OCI-LY1 (cell line): Measurements from ENCODE around the gene GAS1.

Experiments used
- H2AFZ ChIP-seq: fragments of 200-600 bp; sonication (generic), shearing (Covaris generic); 2 replicates; pipeline ENCODE4 v1.6.0; 2014; ENCODE audit warnings: antibody characterized with exemption, mild to moderate bottlenecking, low read length
- H3F3A ChIP-seq: fragments of 200-600 bp; sonication (generic), shearing (Covaris generic); 2 replicates; pipeline ENCODE4 v1.6.0; 2014; ENCODE audit warnings: mild to moderate bottlenecking, antibody characterized with exemption, low read length, moderate library complexity; ENCODE audit not compliant: insufficient read depth
- H3K27ac ChIP-seq: fragments of 200-600 bp; sonication (generic); 2 replicates; pipeline ENCODE4 v1.5.1; 2014; ENCODE audit warnings: low read length, mixed run types, mild to moderate bottlenecking, low read depth; ENCODE audit not compliant: poor library complexity, severe bottlenecking
- H3K27me3 ChIP-seq: fragments of 200-600 bp; sonication (generic); 2 replicates; pipeline ENCODE4 v1.6.0; 2014; ENCODE audit warnings: antibody characterized with exemption, mild to moderate bottlenecking, low read length, moderate library complexity; ENCODE audit not compliant: insufficient read depth
- H3K36me3 ChIP-seq: fragments of 200-600 bp; sonication (generic); 2 replicates; pipeline ENCODE4 v1.6.1; 2014; ENCODE audit warnings: mild to moderate bottlenecking, antibody characterized with exemption, low read length, moderate library complexity, mixed read lengths; ENCODE audit not compliant: insufficient read depth
- H3K4me1 ChIP-seq: fragments of 200-600 bp; sonication (generic); 2 replicates; pipeline ENCODE4 v1.5.1; 2014; ENCODE audit warnings: mild to moderate bottlenecking, low read length, moderate library complexity; ENCODE audit not compliant: insufficient read depth, severe bottlenecking
- H3K4me2 ChIP-seq: fragments of 200-600 bp; sonication (generic), shearing (Covaris generic); 2 replicates; pipeline ENCODE4 v1.6.1; 2014; ENCODE audit warnings: low read length
- H3K4me3 ChIP-seq: fragments of 200-600 bp; sonication (generic); 2 replicates; pipeline ENCODE4 v1.5.1; 2014; ENCODE audit warnings: low read length, low read depth, mild to moderate bottlenecking, mixed read lengths; ENCODE audit not compliant: poor library complexity, severe bottlenecking
- H3K79me2 ChIP-seq: fragments of 200-600 bp; shearing (Covaris generic); 2 replicates; pipeline ENCODE4 v1.6.1; 2016; ENCODE audit warnings: mixed run types, low read length, mixed read lengths; ENCODE audit not compliant: insufficient read depth
- H3K9ac ChIP-seq: fragments of 200-600 bp; sonication (generic), shearing (Covaris generic); 2 replicates; pipeline ENCODE4 v1.6.1; 2014; ENCODE audit warnings: mild to moderate bottlenecking, low read length, mixed read lengths
- H3K9me2 ChIP-seq: fragments of 200-600 bp; sonication (generic), shearing (Covaris generic); 2 replicates; pipeline ENCODE4 v1.6.1; 2014; ENCODE audit warnings: low read depth, mild to moderate bottlenecking, low read length, mixed read lengths
- H3K9me3 ChIP-seq: fragments of 200-600 bp; shearing (Covaris generic); 2 replicates; pipeline ENCODE4 v1.6.1; 2014; ENCODE audit warnings: low read length, mixed read lengths
- H4K20me1 ChIP-seq: fragments of 200-600 bp; sonication (generic), shearing (Covaris generic); 2 replicates; pipeline ENCODE4 v1.6.0; 2016; ENCODE audit warnings: mild to moderate bottlenecking, low read length; ENCODE audit not compliant: insufficient read depth
- EZH2 ChIP-seq: fragments of 200-600 bp; sonication (generic), shearing (Covaris generic); IDR thresholded peaks from 2 replicates; pipeline ENCODE4 v1.8.0; 2017; ENCODE audit warnings: borderline replicate concordance, mixed run types, mild to moderate bottlenecking, antibody characterized with exemption, low read length, moderate library complexity, mixed read lengths
- TF ChIP-seq, protein P1 (sequence below): fragments of 200-600 bp; sonication (generic), shearing (Covaris generic); IDR thresholded peaks from 2 replicates; pipeline ENCODE4 v1.5.1; 2017; ENCODE audit warnings: mild to moderate bottlenecking, antibody characterized with exemption, low read length, moderate library complexity, mixed read lengths

Gene GAS1

DNA sequence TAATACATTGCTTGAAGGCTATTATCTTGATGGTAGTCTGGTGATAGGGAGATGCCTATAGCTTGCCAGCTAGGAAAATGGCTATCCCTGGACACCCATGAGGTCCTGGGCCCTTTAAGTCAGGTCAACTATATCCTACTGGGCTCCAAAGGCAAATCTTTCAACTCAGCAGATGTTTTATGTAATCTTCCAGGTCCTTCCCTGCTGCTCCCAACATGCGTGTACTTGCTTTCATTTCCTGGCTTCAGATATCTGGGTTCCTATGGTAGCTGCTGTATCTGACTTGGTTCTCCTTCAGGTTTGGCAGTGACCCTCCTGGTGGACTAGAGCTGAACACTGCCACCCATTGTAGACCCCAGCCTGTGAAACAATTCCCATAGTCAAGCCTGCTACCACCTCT lies 32.4 kb upstream of the GAS1 start:
- Histone ChIP-seq H3K4me3 (no peak overlapping the region), H2AFZ (no peak overlapping the region), H3K9me3 (no peaks in the 10 kb centered on the region), H4K20me1 (no peaks in the 10 kb centered on the region), H3F3A (no peaks in the 10 kb centered on the region), H3K79me2 (no peaks in the 10 kb centered on the region), H3K9me2 (no peaks in the 10 kb centered on the region), H3K4me1 (no peaks in the 10 kb centered on the region), H3K27me3 (no peaks in the 10 kb centered on the region), H3K36me3 (no peaks in the 10 kb centered on the region), H3K27ac (no peak overlapping the region), H3K4me2 (no peak overlapping the region), H3K9ac (no peak overlapping the region)
- TF ChIP-seq, protein P1, sequence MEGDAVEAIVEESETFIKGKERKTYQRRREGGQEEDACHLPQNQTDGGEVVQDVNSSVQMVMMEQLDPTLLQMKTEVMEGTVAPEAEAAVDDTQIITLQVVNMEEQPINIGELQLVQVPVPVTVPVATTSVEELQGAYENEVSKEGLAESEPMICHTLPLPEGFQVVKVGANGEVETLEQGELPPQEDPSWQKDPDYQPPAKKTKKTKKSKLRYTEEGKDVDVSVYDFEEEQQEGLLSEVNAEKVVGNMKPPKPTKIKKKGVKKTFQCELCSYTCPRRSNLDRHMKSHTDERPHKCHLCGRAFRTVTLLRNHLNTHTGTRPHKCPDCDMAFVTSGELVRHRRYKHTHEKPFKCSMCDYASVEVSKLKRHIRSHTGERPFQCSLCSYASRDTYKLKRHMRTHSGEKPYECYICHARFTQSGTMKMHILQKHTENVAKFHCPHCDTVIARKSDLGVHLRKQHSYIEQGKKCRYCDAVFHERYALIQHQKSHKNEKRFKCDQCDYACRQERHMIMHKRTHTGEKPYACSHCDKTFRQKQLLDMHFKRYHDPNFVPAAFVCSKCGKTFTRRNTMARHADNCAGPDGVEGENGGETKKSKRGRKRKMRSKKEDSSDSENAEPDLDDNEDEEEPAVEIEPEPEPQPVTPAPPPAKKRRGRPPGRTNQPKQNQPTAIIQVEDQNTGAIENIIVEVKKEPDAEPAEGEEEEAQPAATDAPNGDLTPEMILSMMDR = no peak
- no peak for TF ChIP-seq EZH2

DNA sequence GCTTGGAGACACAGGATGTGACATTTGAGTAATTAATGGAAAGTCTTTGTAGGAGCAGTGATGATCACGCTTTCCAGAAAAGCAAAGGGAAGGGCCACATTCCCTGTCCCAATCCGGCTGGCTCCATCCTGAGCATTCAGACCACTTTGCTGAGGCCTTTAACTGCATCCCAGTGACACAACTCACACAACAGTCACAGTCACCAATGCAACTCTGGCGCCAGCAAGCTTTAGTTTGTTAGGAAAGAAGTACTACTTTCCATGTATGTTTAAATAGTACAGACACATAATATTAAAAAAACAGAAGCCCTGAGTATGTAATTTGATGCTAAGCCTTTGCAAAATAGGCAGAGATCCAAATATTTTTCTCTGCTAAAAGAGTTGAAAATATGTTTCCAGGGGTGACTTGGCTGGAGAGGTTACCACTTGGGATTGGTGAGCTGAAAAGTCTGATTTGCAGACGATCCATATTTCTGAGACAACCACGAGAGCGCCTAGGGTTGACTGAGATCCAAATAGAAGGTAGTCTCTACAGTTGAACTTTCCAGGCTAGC lies 31.7 kb upstream of the GAS1 start:
- no peak for TF ChIP-seq EZH2
- TF ChIP-seq, protein P1 = no peak
- H3K36me3 ChIP-seq = no peaks in the 10 kb centered on the region
- H3K79me2 ChIP-seq = no peaks in the 10 kb centered on the region
- no peaks in the 10 kb centered on the region for H3K4me1 ChIP-seq
- no peaks in the 10 kb centered on the region for H3F3A ChIP-seq
- no peak overlapping the region for H3K27ac ChIP-seq
- H3K4me2 ChIP-seq = no peak overlapping the region
- H3K4me3 ChIP-seq = no peak overlapping the region
- H2AFZ ChIP-seq = no peak overlapping the region
- no peak overlapping the region for H3K9ac ChIP-seq
- H3K27me3 ChIP-seq = no peaks in the 10 kb centered on the region
- H3K9me2 ChIP-seq = no peaks in the 10 kb centered on the region
- no peaks in the 10 kb centered on the region for H3K9me3 ChIP-seq
- H4K20me1 ChIP-seq = no peaks in the 10 kb centered on the region

DNA sequence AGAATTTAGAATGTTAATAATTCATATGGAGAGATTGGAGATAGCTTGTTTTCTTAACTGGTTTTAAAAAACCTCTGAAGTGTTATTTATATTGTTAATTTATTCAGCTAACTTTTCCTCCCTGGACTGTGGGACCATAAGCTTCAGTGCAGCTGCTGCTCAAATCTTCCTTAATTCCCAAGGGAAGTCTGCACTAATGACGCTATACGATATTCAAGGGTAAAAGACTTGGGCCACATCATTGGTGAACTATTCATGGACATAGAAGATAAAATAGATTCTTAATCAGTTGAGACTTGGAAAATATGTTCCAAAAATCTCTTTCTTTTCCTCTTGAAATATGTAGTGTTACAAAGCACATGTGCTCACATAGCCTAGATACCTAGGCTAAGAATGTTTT lies 31.1 kb upstream of the GAS1 start:
- Histone ChIP-seq H3K27ac (no peak overlapping the region), H3K9me3 (no peaks in the 10 kb centered on the region), H3K9me2 (no peaks in the 10 kb centered on the region), H3K4me1 (no peaks in the 10 kb centered on the region), H3K4me2 (no peak overlapping the region), H3K79me2 (no peaks in the 10 kb centered on the region), H2AFZ (no peak overlapping the region), H3K4me3 (no peak overlapping the region), H3F3A (no peaks in the 10 kb centered on the region), H3K36me3 (no peaks in the 10 kb centered on the region), H3K27me3 (no peaks in the 10 kb centered on the region), H4K20me1 (no peaks in the 10 kb centered on the region), H3K9ac (no peak overlapping the region)
- no peak for TF ChIP-seq EZH2
- TF ChIP-seq, protein P1 = no peak
